ENCODE measurements around the gene UNC5A. TPM values are rescaled to one million over a fixed set of nuclear protein-coding genes. Genes with fewer than 3 reads are reported as not detected.

The UNC5A gene
- total RNA-seq, 2 donors from 2014 or later: 0.89 to 1.4 TPM

GRCh38 chr5:176927562-176927961 is 117.2 kb downstream of the UNC5A start:
- WGBS, 2 experiments (ENCODE audit: insufficient coverage in 1 of 2, insufficient read length in 1 of 2): 92 to 100% methylated on average over 1 to 2 of the region's 3 CpGs
- H3K27me3 ChIP-seq (ENCODE audit: control insufficient read depth, insufficient read depth, low read length, poor library complexity, severe bottlenecking): no peaks in the 10 kb centered on the region
- H3K4me1 Mint-ChIP-seq: peaks cover 5% of the 10 kb centered on the region
- H3K27ac ChIP-seq (ENCODE audit: low read depth, low read length): no peak overlapping the region
- H3K4me3 ChIP-seq (ENCODE audit: low read length): no peak overlapping the region
- H3K4me3 Mint-ChIP-seq: no peak overlapping the region
- no peak overlapping the region for H3K27ac Mint-ChIP-seq
- H3K9me3 Mint-ChIP-seq: peaks cover 2% of the 10 kb centered on the region
- no peaks in the 10 kb centered on the region for H3K27me3 Mint-ChIP-seq (ENCODE audit: insufficient read depth)
- H3K9ac ChIP-seq (ENCODE audit: extremely low read depth, low read length, poor library complexity, severe bottlenecking): no peak overlapping the region
- peaks cover 41% of the 10 kb centered on the region for H3K36me3 Mint-ChIP-seq (ENCODE audit: low read depth)
- DNase-seq: no peak
- H3K9me3 ChIP-seq (ENCODE audit: control insufficient read depth, low read length): no peaks in the 10 kb centered on the region
- peaks cover 5% of the 10 kb centered on the region for H3K4me1 ChIP-seq (ENCODE audit: control insufficient read depth, insufficient read depth, low read length)
- peaks cover 48% of the 10 kb centered on the region for H3K36me3 ChIP-seq (ENCODE audit: control insufficient read depth, insufficient read depth, low read length)
- TF ChIP-seq CTCF (conservative IDR thresholded peaks at IDR 0.05): no peak

- H3K9ac ChIP-seq (ENCODE audit: extremely low read depth, low read length, poor library complexity, severe bottlenecking): no peak overlapping the region
- Mint-ChIP-seq H3K27ac (no peak overlapping the region), H3K4me3 (no peak overlapping the region), H3K27me3 (ENCODE audit: insufficient read depth) (no peaks in the 10 kb centered on the region), H3K9me3 (peaks cover 2% of the 10 kb centered on the region), H3K4me1 (no peaks in the 10 kb centered on the region), H3K36me3 (ENCODE audit: low read depth) (peaks cover 39% of the 10 kb centered on the region)
- no peak for DNase-seq
- peaks cover 64% of the 10 kb centered on the region for H3K36me3 ChIP-seq (ENCODE audit: control insufficient read depth, insufficient read depth, low read length)
- H3K4me1 ChIP-seq (ENCODE audit: control insufficient read depth, insufficient read depth, low read length): no peaks in the 10 kb centered on the region
- H3K4me3 ChIP-seq (ENCODE audit: low read length): no peak overlapping the region
- no peaks in the 10 kb centered on the region for H3K9me3 ChIP-seq (ENCODE audit: control insufficient read depth, low read length)
- H3K27me3 ChIP-seq (ENCODE audit: control insufficient read depth, insufficient read depth, low read length, poor library complexity, severe bottlenecking): no peaks in the 10 kb centered on the region
- H3K27ac ChIP-seq (ENCODE audit: low read depth, low read length): no peak overlapping the region
- WGBS, 2 experiments (ENCODE audit: insufficient coverage in 1 of 2, insufficient read length in 1 of 2): no CpG with 5 or more reads among the region's 1 CpG
- TF ChIP-seq CTCF (conservative IDR thresholded peaks at IDR 0.05): no peak
Observed at GRCh38 chr5:176929654-176930053, 119.3 kb downstream of the UNC5A start.

Other genes with a start within 250 kb of the UNC5A start
- 1 to 10 TPM; 4.5 to 4.9 TPM for gene GPRIN1, start 200.4 kb upstream of the UNC5A start, total RNA-seq
- gene SNCB, start 180.0 kb upstream of the UNC5A start, total RNA-seq: 1 to 10 TPM in 1 of 2 donors, under 1 TPM in 1; 0.22 to 1.8 TPM
- gene EIF4E1B, start 179.9 kb upstream of the UNC5A start, total RNA-seq: 1 to 10 TPM; 1.4 to 2.0 TPM
- 10 to 100 TPM; 49.3 to 50.3 TPM for gene TSPAN17, start 163.1 kb upstream of the UNC5A start, total RNA-seq
- gene HK3, start 88.8 kb downstream of the UNC5A start, total RNA-seq: under 1 TPM in 1 of 2 donors, not detected in 1; 0.55 TPM
- gene UIMC1, start 196.2 kb downstream of the UNC5A start, total RNA-seq: 10 to 100 TPM; 46.6 to 50.8 TPM
- 10 to 100 TPM; 25.4 to 38.6 TPM for gene ZNF346, start 212.1 kb downstream of the UNC5A start, total RNA-seq

Measured in endodermal cell (in vitro differentiated cells).